A673 (cell line): Measurements from ENCODE around the gene PSORS1C1.

Experiments used
- CTCF ChIP-seq: fragments of 300-800, 200-600 bp; sonication (generic); conservative IDR thresholded peaks from 2 replicates; pipeline ENCODE4 v1.5.1; 2017; ENCODE audit warnings: low read depth, mild to moderate bottlenecking, antibody characterized with exemption, low read length, moderate library complexity, mixed read lengths
- EZH2 ChIP-seq: fragments of 200-600 bp; sonication (generic); IDR thresholded peaks from 2 replicates; pipeline ENCODE4 v1.6.1; 2017; ENCODE audit warnings: borderline replicate concordance, low read depth, mild to moderate bottlenecking, mixed read lengths, antibody characterized with exemption, low read length; ENCODE audit not compliant: poor library complexity, severe bottlenecking

- TF ChIP-seq CTCF (no peak), EZH2 (no peak)
These were observed 16.2 kb downstream of the PSORS1C1 start for GRCh38 chr6:31130751-31131150.
